Stimulated activated CD8-positive, alpha-beta memory T cell treated with anti-CD3 and anti-CD28 coated beads, Interleukin-2, amount 100 ng/mL, for 1 hour (primary cell): ENCODE measurements around the gene TMBIM4.
"Not testable (repeated sequence)": the region's sequence is repeated elsewhere in the genome, so short reads cannot be mapped to it uniquely, and the experiment has no call there.

ENCODE experiments used
- DNase-seq, 2 donors: peaks; one replicate each; pipeline ENCODE4 v3.0.0-alpha.2; 2020; ENCODE audit warnings: low read depth in 2 of 2

The TMBIM4 gene, protein sequence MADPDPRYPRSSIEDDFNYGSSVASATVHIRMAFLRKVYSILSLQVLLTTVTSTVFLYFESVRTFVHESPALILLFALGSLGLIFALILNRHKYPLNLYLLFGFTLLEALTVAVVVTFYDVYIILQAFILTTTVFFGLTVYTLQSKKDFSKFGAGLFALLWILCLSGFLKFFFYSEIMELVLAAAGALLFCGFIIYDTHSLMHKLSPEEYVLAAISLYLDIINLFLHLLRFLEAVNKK

DNA sequence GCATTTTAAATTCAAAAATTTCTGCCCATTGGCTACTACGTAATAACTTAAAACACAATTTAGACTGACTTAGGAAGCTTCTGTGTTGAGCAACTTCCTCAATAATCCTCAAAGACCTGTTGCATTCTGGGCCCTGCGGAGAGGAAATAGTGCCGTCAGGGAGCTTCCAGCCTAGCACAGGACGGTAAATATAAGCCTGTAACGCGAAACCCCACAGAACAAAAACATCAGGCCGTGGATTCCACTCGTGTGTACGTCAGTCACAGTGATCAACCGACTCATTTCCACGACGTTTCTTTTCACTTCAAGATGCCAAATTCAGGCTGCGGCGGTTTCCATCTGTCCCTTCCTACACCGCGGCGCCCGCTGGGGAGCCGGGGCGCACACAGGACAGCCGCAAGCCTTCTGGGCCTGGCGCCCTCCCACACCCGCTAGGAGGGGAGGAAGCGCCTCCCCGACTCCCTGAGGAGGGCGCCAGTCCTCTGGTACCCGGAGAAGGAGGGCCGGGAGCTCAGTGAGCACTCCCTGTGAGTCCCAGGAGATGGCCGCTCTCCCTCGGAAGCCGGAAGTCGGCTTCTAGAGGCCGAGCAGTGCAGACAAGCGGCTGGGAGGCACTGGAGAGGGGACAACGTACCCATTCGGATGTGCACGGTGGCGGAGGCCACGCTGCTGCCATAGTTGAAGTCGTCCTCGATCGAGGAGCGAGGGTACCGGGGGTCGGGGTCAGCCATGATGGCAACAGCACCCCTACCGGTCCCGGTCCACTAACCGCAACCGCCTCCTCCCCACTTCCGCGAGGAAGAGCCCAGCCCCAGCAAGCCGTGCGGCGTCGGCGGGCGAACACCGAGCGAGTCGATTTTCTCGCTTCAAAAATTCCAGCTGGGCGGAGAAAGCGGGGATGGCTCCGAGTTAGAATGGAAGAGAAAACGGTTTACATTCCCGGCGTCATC, at the start of gene TMBIM4:
Gene TMBIM4, minus strand, starts transcription at position 776 of the 950 bp plus-strand sequence. Its CDS starts 45 bp downstream, at position 731.
- DNase-seq: peak; percentile 64 to 68

DNA sequence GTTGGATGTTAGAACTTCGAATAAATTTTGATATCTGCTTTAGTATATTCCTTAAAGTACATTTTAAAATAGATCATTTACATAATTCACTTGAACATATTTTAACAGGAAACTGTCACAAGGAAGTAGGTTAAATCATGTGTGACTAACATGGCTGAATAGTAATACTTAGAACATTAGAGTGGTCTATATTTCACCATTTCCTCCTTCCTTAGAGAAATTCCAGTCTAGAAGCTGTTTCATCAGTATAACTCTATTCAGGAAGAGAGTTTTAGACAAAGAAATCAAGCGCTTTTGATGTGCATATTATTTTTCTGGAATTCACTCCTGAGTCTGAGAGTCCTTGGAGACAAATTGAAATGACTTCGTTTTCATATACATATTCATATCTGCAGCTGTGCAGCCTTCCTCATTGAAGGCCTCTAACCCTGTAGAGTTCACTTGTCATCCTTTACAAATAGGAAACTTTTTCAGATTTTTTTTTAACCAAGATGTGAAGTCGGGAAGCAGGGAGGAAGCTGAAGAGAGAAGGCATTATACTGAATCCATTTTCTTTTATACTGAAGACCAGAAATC, 47.6 kb upstream of the TMBIM4 start:
- no peak for DNase-seq

DNA sequence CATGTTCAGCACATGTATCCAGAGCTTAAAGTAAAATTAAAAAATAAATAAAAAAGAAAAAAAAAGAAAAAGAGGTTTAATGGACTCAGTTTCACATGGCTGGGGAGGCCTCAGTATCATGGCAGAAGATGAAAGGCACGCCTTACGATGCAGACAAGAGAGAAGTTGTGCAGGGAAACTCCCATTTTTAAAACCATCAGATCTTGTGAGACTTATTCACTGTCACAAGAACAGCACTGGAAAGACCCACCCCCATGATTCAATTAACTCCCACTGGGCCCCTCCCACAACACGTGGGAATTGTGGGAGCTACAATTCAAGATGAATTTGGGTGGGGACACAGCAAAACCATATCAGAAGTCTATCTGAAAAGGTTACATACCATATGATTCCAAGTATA, 43.2 kb upstream of the TMBIM4 start:
- DNase-seq: not testable (repeated sequence)

DNA sequence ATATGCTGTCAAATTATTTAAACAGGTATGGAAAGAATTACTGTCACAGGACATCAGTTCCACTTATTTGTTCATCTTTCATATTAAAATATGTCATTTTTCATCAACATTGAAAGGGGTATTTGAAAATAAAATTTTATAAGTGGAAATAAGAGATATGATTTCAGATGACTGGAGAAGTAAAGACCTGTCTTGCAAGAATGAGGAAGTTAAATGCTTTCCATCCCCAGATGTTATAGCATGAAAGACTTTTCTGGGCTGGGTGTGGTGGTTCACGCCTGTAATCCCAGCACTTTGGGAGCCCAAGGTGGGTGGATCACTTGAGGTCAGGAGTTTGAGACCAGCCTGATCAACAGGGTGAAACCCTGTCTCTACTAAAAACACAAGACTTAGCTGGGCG, 41.8 kb upstream of the TMBIM4 start:
- not testable (repeated sequence) for DNase-seq

DNA sequence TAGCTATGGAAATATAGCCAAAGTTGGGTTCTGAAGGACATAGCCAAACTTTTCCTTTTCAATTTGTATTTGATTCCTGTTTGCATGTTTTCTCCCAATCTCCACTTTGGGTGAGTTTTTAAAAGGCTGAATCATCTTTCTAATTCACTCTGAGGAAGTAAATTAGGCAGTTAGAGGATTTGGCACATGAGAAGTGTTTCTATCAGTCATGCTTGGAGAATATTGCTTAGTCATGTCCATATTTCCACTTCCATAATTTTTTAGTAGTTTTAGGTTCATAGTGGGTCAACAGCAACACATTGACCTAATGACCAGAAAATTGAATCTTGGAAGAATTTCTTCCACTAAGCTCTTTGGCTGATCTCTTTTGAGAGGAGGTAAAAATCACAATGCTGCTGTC, 41.0 kb upstream of the TMBIM4 start:
- DNase-seq: no peak

DNA sequence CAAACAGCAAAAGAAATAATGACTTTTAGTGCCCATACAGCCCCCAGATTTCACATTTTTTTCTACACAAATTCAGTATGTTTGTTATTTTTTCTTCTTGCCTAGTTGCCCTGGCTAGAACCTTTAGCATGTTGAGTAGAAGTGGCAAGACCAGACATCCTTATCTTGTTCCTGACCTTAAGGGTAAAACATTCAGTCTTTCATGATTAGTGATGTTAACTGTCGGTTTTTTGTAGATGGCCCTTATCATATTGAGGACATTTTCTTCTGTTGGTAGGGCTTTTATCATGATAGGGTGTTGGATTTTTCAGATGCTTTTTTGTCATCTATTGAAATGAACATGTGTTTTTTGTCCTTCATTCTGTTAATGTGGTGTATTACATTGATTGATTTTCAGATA, 36.3 kb upstream of the TMBIM4 start:
- DNase-seq: no peak

DNA sequence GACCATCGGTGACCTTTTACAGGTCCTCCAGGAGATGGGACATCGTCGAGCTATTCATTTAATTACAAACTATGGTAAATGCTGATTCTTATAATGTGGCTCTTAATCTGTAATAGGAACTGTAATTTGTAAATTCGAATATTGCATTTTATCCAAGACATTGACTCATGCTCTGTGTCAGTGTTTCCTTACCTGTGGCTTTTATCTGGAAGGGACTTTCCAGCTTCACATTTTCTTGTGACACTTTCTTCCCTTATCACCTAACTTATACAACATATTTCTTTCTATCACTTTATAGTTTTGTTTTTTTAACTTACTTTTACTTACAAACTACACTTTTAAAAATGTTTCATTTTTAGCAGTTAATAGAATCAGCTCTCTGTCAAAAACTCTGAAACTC, 34.0 kb upstream of the TMBIM4 start:
- DNase-seq: no peak

DNA sequence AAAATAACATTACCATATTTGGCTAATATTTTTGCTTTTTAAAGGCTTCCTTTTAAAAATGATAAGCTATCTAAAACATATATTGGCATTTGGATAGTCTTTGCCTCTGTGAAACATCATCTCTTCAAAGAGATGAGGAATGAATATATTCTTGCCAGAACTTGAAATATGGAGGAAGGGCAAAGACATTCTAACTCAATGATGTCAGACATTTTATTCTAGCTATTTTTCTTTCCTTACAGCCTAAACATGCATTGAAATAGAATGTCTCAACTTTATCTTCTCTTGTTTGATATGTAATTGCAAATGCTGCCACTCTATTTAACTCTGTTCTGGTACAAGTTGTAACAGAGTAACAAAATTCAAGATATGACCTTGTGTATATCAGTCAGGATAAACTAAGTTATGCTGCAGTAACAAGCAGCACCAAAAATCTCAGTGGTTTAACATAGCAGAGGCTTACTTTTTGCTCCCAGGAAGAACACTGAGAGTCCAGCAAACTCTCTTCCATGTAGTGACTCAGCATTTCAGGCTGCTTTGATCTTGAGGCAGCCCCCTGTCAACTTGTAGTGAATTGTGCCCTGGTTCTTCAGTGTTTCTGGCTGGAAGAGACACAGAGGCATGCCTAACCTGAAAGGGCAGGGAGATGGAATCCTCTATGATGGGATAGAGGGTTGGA, 30.2 kb upstream of the TMBIM4 start:
- DNase-seq: no peak

DNA sequence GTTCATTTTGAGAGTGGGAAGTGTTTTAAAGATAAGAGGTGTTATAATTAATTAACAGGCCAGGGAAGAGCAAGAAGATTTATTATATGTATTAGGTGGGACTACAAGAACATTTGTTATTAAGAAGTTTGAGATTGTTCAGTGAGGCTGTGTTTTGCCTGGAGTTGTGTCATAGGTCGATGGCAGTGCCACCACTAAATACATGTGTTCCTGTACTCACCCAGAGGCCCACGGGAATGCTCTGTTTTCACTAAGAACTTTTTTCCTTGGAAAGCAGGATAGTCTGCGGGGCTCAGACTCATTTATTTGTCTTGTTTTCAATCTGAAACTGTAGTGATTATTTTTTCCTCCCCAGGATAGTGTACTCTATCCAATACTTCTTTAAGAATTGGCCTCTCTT, 29.3 kb upstream of the TMBIM4 start:
- DNase-seq: no peak

DNA sequence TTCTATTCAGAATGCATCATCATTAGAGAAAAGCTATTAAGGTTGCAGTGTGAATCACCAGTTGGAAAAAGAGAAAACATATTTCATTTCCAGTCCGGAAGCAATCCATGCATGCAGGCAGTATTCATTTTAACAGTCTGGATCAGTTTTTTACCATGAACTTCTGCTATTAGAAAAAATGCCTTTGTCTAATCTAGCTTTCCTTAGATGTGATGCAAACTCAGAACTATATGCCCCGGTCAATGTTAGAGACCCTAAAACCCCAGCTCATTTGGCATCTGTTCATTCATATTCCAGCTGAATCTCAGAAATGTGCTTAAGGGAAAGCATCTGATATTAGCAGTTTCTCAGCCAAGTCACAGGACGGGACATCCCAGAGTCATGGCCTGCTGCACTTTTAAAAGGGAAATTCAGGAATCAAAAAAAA, 27.7 kb upstream of the TMBIM4 start:
- no peak for DNase-seq

DNA sequence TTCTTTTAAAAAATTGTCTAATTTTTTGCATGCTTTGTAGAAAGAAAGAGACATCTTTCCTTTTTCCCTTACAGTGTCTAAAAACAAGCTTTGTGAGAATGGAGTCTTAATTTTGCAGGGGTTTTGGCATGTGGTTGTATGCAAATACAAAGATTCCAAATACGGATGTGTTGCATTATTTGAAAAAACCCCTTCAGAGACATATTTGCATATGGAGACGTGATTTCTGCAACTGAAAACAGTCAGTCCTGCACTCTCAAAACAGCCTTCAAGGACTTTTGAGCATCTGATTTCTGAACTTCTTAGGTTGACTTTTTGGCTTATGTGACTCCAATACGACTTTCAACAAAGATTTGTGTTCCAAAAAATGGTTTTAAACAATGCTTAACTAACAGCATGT, 27.0 kb upstream of the TMBIM4 start:
- DNase-seq: no peak

DNA sequence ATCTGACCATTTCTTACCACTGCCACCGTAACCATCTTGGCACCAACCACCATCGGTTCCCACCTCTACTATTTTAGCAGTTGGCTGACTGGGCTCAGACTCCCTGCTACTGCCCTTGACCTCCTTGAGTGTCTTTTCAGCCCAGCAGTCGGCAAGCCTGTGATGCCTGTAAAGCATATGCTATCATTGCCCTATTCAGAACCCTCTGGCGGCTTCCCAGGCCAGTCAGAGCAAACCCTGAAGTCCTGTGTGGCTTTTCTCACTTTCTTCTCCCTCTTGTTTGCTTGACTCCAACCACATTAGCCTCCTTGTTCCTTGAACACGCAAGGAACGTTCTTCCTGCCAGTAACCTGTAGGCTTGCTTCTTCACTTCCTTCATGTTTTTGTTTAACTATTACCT, 25.4 kb upstream of the TMBIM4 start:
- no peak for DNase-seq

DNA sequence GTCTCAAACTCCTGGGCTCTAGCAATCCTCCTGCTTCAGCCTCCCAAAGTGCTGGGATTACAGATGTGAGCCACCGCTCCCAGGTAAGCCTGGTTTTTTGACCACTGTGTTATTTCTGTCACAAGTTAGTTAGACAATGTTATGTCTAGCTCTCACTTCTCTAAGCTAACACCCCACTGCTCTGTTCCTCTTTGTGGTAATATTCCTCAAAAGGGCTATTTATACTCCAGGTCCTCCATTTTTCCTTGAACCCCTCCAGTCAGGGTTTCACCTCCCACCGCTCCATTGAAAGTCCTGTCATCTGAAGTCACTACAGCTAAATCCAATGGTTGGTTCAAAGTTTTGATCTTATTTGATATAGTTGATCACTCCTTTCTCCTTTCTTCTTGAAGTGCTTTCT, 24.3 kb upstream of the TMBIM4 start:
- DNase-seq: no peak

DNA sequence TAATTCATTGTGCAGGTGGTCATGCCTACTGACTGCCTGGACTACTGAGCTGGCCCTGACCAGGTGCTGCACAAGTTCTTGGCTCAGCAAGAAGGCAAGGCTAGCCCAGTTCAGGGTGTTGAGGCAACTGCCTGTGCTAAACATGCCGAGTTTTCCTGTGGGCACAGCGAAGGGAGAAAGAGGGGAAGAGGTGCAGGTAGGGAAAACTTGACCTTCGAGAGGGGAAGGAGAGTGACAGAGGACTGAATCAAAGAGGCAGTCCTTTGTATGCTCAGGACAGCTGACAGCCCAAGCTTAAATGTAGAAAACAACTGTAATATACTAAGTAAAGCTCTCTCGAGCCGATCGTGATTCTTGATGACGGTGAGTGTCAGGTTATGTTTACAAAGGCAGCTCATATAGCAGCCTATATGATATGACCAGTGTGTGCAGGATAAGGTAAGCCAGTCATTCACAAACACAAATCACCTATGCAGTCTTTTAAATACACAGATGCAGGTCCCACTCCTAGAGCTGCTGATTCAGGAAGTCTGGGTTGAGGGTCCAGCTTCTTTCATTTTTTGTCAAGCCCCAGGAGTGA, 21.8 kb upstream of the TMBIM4 start:
- no peak for DNase-seq

DNA sequence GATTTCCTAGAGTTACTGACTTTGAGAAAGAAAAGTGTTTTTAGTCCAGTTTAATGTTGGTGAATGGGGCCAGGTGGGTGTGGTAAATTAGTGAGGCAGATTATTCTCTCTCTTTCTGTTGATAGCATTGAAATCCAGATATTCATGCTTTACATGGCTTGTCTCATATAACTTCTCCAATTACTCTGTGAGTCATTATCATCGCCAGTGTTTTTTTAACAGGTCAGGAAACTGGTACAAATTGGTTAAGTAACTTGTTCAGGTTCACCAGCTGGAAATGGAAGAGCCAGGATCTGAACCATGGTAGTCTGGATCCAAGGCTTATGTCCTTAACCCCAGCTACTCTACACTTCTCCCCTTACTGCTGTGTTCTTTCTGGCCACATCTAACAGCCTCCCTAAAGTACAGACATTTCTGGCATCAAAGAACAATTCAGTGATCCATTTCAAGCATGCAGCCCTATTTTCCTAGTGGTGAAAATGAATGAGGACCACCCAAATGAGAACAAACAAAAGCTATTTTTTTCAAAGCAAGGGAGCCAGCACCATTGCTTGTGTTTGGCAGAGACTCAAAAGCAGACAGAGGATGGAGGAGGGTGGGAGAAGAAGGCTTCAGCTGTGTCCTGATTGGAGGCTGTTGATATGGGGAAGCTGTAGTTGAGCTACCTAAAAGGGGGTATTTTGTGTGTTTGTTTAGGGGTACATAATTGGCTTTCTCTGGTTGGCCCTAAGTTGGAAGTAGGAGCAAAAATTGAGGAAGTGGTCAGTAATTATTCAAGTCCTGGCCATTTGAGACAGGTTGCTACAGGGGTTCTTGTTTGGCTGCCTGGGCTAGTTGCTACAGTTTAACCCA, 20.9 kb upstream of the TMBIM4 start:
- no peak for DNase-seq

DNA sequence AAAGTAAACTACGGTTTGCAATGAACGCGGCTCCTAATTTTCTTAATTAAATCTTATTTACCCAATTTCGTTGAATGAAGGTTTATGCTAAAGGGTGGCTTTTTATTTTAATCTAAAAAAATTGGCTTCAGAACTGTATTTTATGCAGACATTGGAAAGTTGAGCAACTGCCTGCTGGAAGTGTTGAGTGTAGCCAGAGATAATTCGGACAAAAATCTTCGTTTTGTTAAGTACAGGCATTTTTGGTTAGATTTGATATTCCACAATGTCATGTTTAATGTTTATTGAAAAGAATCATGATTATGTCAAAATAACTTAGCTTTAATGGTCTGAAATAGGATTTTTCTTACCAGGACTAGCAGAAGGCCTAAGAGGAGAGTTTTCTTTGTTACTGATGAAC, 20.1 kb upstream of the TMBIM4 start:
- no peak for DNase-seq

DNA sequence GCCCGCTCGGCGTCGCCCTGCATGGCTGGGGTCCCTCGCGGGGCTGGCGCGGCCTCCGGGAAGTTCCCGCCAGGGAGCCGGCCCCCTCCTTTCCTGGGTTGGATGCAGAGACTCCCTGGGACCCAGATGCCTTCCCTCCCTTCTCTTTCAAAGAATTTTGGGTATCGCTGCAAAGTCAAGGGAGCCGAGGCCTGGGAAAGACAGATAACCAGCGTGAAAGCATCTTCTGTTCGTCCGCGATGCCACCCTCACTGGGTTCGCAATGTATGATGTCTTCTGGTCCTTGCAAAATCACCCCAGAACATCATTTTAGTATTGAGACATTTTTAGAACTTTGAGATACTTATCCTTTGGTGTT, 19.7 kb upstream of the TMBIM4 start:
- DNase-seq: no peak

DNA sequence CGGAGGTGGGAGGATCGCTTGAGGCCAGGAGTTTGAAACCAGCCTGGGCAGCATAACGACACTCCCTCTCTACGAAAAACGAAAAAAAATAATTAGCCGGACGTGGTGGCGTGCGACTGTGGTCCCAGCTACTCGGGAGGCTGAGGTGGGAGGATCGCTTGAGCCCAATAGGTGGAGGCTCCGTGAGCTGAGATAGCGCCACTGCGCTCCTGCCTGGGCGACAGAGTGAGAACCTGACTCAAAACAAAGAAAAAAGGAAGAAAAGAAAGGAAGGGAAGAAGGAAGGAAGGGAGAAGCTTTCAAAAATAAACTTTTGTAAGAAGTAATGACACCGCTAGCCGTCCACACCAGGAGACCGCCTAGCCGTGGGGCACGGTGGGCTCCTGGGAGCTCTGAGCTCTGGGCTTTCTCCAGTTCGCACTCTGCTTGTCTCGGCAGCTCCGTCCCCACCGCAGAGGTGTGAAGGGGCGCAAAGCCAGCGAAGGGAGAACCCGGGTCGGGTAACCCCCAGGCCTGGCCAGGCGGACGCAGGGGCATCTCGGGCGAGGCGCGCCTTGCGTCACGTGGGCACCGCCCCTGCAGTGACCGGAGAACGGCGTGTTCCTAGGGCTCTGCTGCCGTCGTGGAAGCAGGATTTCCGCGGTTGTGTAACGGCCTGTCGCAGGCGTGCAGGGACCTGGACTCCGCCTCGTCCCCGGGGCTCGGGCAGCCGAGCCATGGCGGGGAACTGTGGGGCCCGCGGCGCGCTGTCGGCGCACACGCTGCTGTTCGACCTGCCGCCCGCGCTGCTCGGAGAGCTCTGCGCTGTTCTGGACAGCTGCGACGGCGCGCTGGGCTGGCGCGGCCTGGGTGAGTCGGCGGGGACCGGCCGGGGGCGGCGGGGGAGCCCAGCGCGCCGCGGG, 19.0 kb upstream of the TMBIM4 start, which contains the start of gene IRAK3:
Gene IRAK3, plus strand, starts transcription at position 631 of the 902 bp plus-strand sequence. Its CDS starts 86 bp downstream, at position 717.
- peak in 1 of 2 donors; percentile 5 for DNase-seq

DNA sequence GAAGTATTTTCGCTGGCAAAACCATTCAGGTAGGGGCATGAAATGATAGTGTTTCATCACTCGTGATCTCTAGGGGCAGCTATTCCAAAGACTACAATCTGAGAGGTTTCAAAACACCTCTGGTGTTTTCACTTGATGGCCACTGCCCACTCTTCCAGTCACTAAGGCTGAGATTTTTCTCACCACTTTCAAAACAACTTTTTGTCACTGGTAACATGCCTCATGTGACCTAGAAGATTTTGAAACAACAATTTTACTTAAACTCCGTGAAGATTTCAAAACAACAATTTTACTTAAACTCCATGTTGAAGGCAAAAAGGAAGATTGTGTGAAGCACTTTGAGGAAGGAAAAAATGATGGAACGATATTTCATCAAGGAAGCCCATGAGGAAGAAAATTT, 18.0 kb upstream of the TMBIM4 start:
- DNase-seq: no peak

DNA sequence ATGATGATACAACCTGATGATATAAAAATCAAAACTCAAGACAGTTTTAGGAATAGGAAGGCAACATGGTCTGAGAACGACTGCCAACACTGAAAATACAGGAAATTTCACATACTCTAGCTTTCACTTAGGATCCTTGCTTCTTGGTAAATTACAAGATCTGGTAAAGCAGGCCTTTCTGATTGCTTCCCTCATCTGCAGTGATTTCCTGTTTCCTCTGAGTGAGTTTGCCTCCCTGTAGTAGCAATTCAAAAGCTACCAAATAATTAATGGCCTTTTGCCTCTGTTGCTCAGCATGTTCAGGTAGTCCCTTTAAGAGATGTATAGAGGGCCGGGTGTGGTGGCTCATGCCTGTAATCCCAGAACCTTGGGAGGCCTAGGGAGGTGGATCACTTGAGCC, 17.2 kb upstream of the TMBIM4 start:
- DNase-seq: no peak
